H1 (cell line): Measurements from ENCODE around the gene PGK1. TPM values are rescaled to one million over a fixed set of nuclear protein-coding genes. Genes with fewer than 3 reads are reported as not detected.

Source experiments
- BRCA1 ChIP-seq: IDR thresholded peaks from 2 replicates; pipeline ENCODE4 v1.6.1; 2012; ENCODE audit warnings: low read depth, low read length, improper control_type of control experiment
- polyA plus RNA-seq, 7 experiments: library from polyadenylated mRNA; depleted of rRNA in 3 of 7; stranded (reverse) in 5 of 7; unstranded in 2 of 7; fragments of >200 nt in 5 of 7; fragments of 200-250 nt in 2 of 7; gene quantifications; 1 replicate in 5 of 7; 2 replicates in 1 of 7; 4 replicates in 1 of 7; pipeline versions ENCODE4 v1.2.1 to v1.2.3, GENCODE V29; 2011 to 2013; ENCODE audit warnings: missing spikeins in 2 of 7, mixed read lengths in 2 of 7
- total RNA-seq: library from RNA; stranded (reverse); fragmentation: NEBNext Ultra II Directional; extraction: Animal tissue kit (Norgen Biotek cat#: 25700); gene quantifications from 2 replicates; pipeline ENCODE4 v1.2.1, GENCODE V29; 2021

PGK1 gene
- total and polyA plus RNA-seq, 2 of the 8 experiments (the other 6 are each of a cell fraction or from before 2014, with no cell fraction given), result 328 to 427 TPM

DNA sequence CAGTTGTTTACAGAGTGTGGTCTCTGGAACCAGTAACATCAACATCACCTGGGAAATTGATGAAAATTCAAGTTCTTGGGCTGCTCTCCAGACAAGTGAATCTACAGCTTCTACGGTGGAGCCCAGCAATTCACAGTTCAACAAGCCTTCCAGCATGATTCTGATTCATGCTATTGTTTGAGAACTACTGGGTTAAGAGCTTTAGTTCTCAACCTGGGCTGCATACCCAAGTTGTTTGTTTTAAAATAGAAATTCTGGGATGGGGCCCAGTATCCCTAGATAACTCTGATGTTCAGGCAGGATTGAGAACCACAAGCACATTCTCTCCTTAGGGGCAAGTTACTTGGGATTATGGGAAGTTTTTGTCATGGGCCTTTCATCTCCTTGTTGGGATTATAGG is 37.9 kb upstream of the PGK1 start (continued):
- no peak for TF ChIP-seq BRCA1
- TF ChIP-seq, all 59 proteins: peak for 0
